HG02943 (cell line): ENCODE results near the gene GSKIP.
"Not testable (repeated sequence)": the region's sequence is repeated elsewhere in the genome, so short reads cannot be mapped to it uniquely, and the experiment has no call there.

Experiments
- ATAC-seq: cut with Tn5 transposase; IDR thresholded peaks from one replicate; pipeline ENCODE4 v1.9.1; 2021; ENCODE audit warnings: mild to moderate bottlenecking, low read depth, moderate library complexity; ENCODE audit not compliant: unreplicated experiment

The GSKIP gene, protein sequence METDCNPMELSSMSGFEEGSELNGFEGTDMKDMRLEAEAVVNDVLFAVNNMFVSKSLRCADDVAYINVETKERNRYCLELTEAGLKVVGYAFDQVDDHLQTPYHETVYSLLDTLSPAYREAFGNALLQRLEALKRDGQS

GRCh38 chr14:96362965-96363750, at the start of gene GSKIP, which contains the start of gene ATG2B:
GSKIP (plus strand) TSS chr14:96363526; CDS start chr14:96382248, 18,722 bp downstream.
ATG2B (minus strand) TSS chr14:96363341; CDS start chr14:96362976, 365 bp downstream.
- ATAC-seq: peak; percentile 54

DNA sequence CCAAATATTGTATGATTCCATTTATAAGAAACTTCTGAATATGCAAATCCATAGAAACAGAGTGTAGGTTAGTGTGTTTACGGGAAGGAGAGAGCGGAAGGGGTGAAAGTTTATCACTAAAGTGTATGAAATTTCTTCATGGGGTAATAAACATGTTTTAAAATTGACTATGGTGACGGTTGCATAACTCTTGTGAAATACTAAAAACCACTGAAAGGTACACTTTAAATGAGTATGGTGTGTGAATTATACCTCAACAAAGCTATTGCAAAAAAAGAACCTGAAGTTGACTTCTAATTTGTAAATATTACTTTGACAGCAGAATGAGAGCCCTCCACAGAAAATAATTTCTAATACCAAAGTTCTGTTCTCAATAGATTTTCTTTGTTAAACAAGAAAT, 47.2 kb upstream of the GSKIP start:
- no peak for ATAC-seq

- ATAC-seq: no peak
Measured at GRCh38 chr14:96318836-96319235, 44.5 kb upstream of the GSKIP start.

- no peak for ATAC-seq
Measured at GRCh38 chr14:96320605-96321004, 42.7 kb upstream of the GSKIP start.

DNA sequence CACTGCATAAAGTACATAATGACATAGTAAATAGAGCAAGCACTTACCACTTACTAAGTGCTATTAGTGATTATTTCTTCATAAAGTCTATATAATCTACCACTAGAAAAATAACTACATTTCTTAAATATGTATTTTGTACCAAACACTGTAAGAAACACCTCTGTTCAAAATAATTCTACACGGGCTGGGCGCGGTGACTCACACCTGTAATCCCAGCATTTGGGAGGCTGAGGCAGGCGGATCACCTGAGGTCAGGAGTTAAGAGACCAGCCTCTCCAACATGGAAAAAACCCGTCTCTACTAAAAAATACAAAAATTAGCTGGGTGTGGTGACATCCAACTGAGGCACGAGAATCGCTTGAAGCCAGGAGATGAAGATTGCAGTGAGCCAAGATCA, 39.1 kb upstream of the GSKIP start:
- no peak for ATAC-seq

- ATAC-seq: no peak
Measured at GRCh38 chr14:96338551-96338950, 24.8 kb upstream of the GSKIP start.

- ATAC-seq: no peak
Measured at GRCh38 chr14:96341323-96341722, 22.0 kb upstream of the GSKIP start.

GRCh38 chr14:96345669-96346068, 17.7 kb upstream of the GSKIP start:
- no peak for ATAC-seq

GRCh38 chr14:96347957-96348356, 15.4 kb upstream of the GSKIP start:
- not testable (repeated sequence) for ATAC-seq

- no peak for ATAC-seq
Measured at GRCh38 chr14:96349286-96350075, 13.8 kb upstream of the GSKIP start.

DNA sequence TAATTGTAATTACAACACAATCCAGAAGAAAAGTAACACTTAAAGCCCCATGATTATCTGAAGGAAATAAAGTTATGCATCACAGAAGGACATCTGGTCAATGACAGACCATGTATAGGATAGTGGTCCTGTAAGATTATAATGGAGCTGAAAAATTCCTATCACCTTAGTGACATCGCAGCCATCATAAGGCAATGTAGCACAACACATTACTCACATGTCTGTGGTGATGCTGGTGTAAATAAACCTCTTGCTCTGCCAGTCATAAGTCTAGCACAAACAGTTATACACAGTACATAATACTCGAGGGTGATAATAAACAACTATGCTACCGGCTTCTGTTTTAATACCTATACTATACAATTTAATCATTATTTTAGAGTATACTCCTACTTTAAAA, 11.3 kb upstream of the GSKIP start:
- no peak for ATAC-seq

DNA sequence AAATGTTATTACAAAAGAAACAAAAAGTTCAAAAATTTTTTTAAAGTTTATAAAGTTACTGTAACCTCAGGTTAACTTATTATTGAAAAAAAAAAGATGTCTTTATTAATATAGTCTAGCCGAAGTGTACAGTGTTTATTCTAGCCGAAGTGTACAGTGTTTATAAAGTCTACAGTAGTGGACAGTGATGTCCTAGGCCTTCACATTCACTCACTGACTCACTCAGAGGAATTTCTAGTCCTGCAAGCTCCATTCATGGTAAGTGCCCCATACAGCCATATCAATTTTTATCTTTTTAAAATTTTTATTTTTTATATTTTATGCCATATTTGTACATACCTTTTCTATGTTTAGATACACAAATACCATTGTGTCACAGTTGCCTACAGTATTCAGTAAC, 10.6 kb upstream of the GSKIP start:
- ATAC-seq: no peak

GRCh38 chr14:96354246-96354645, 9.1 kb upstream of the GSKIP start:
- ATAC-seq: no peak

- ATAC-seq: no peak
Measured at GRCh38 chr14:96357216-96357615, 6.1 kb upstream of the GSKIP start.

- ATAC-seq: no peak
Measured at GRCh38 chr14:96359959-96360358, 3.4 kb upstream of the GSKIP start.

- ATAC-seq: peak; percentile 21
Measured at GRCh38 chr14:96362071-96362964, 1.0 kb upstream of the GSKIP start.

GRCh38 chr14:96363751-96364336, 518 bp downstream of the GSKIP start:
- ATAC-seq: peak; percentile 31

GRCh38 chr14:96364962-96365361, 1.6 kb downstream of the GSKIP start:
- no peak for ATAC-seq

DNA sequence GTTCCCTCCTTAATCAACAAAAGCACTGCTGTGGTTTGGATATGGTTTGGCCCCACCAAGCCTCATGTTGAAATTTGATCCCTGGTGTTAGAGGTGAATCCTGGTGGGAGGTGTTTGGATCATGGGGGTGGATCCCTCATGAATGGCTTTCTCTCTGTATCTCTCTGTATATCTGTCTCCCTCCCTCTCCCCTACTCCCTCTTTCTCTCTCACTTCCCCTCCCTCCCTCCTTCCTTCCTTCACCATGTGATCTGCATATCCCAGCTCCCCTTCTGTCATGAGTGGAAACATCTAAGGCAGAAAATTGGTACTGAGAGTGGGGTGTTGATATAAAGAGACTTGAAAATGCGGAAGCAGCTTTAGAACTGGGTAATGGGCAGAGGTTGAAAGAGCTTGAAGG, 5.2 kb downstream of the GSKIP start:
- no peak for ATAC-seq

- no peak for ATAC-seq
Measured at GRCh38 chr14:96370528-96370927, 7.2 kb downstream of the GSKIP start.
